Smooth muscle cell (in vitro differentiated cells): ENCODE results near the gene DNAJC25. TPM values are rescaled to one million over a fixed set of nuclear protein-coding genes. Genes with fewer than 3 reads are reported as not detected.

Experiments used
- DNase-seq: peaks from one replicate; lab custom pipeline; 2025; ENCODE audit not compliant: unreplicated experiment; lab: John Stamatoyannopoulos, UW
- H2AFZ ChIP-seq: fragments of 200-600 bp; sonication (generic); 2 replicates; pipeline ENCODE4 v1.6.0; 2016; ENCODE audit warnings: antibody characterized with exemption, low read depth, mild to moderate bottlenecking
- H3F3A ChIP-seq: fragments of 200-600 bp; sonication (generic); 2 replicates; pipeline ENCODE4 v1.6.0; 2017; ENCODE audit warnings: antibody characterized with exemption, low read depth
- H3K27ac ChIP-seq: fragments of 200-600 bp; sonication (generic); 2 replicates; pipeline ENCODE4 v1.5.1; 2016; ENCODE audit warnings: low read depth, mild to moderate bottlenecking
- H3K27me3 ChIP-seq: fragments of 200-600 bp; sonication (generic); 2 replicates; pipeline ENCODE4 v1.6.1; 2016; ENCODE audit warnings: low read depth, mild to moderate bottlenecking
- H3K36me3 ChIP-seq: fragments of 200-600 bp; sonication (generic); 2 replicates; pipeline ENCODE4 v1.5.1; 2016; ENCODE audit warnings: low read depth
- H3K4me1 ChIP-seq: fragments of 200-600 bp; sonication (generic); 2 replicates; pipeline ENCODE4 v1.5.1; 2016; ENCODE audit warnings: low read depth
- H3K4me2 ChIP-seq: fragments of 200-600 bp; sonication (generic); 2 replicates; pipeline ENCODE4 v1.6.0; 2016; ENCODE audit warnings: mild to moderate bottlenecking
- H3K4me3 ChIP-seq: fragments of 200-600 bp; sonication (generic); 2 replicates; pipeline ENCODE4 v1.5.1; 2016; ENCODE audit warnings: mild to moderate bottlenecking
- H3K79me2 ChIP-seq: fragments of 200-600 bp; sonication (generic); 2 replicates; pipeline ENCODE4 v1.6.0; 2016; ENCODE audit warnings: low read depth, mild to moderate bottlenecking
- H3K9ac ChIP-seq: fragments of 200-600 bp; sonication (generic); 2 replicates; pipeline ENCODE4 v1.6.0; 2016; ENCODE audit warnings: low read depth
- H3K9me3 ChIP-seq: fragments of 200-600 bp; sonication (generic); replicated peaks from 2 replicates; pipeline ENCODE4 v1.5.1; 2016; ENCODE audit warnings: low read depth
- H4K20me1 ChIP-seq: fragments of 200-600 bp; sonication (generic); 2 replicates; pipeline ENCODE4 v1.6.0; 2016; ENCODE audit warnings: low read depth
- WGBS: methylation state at CpG from one replicate; pipeline ENCODE4 v1.1.7; 2016; ENCODE audit warnings: low lambda C conversion rate; 5-methylcytosine and 5-hydroxymethylcytosine counted together
- polyA plus RNA-seq: library from polyadenylated mRNA; unstranded; fragments of >200 nt; fragmentation: Nextera tagmentation; extraction: Ambion mirVana; gene quantifications from 2 replicates; pipeline ENCODE4 v1.2.1, GENCODE V29; 2016
- total RNA-seq: library from RNA; depleted of rRNA; stranded (reverse); fragments of >200 nt; gene quantifications from 2 replicates; pipeline ENCODE4 v1.2.3, GENCODE V29; 2014
- TF ChIP-seq, protein P1 (sequence below): fragments of 200-600 bp; sonication (generic); IDR thresholded peaks from 2 replicates; pipeline ENCODE4 v1.5.1; 2017; ENCODE audit warnings: borderline replicate concordance, mild to moderate bottlenecking, antibody characterized with exemption; ENCODE audit not compliant: insufficient read depth, poor library complexity, severe bottlenecking

The DNAJC25 gene
- total and polyA plus RNA-seq, 2 experiments from 2014 or later = 13.1 to 17.4 TPM

DNA sequence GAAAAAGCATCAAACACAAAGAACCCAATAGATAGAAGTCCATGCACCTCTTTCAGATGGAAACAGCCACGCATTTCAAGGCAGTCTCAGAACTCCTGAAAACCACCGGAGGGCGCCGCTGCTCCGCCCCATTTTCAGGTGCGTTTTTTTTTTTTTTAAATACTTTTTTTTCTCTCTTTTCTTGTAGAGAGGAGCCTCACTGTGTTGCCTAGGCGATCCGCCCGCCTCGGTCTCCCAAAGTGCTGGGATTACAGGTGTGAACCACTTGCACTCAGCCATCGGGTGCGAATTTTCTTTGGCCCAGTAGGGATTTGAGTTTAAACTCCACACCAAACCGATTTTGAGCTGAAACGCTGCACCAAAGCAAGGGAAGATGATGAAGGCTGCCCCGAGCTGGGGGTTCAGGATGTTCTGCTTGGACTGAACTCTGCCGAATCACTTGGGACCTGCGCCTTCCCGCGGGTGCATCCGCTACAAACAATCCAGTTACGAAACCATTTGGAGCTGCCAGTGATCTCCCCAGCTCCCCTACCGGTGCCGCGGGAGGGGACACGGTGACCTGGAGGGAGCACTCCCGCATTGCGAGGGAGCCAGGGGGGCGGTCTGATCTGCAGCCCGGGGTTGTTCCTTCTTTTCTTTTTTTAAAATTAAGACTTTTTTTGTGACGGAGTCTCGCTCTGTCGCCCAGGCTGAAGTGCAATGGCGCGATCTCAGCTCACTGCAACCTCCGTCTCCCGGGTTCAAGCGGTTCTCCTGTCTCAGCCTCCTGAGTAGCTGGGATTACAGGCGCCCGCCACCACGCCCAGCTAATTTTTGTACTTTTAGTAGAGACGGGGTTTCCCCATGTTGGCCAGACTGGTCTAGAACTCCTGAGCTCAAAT lies 33.0 kb upstream of the DNAJC25 start:
- no peaks in the 10 kb centered on the region for H3K4me1 ChIP-seq
- H3K36me3 ChIP-seq = peaks cover 5% of the 10 kb centered on the region
- 3% methylated on average over 40 of the region's 41 CpGs for WGBS
- peak overlapping the region; percentile 47 for H3K27ac ChIP-seq
- H2AFZ ChIP-seq = peak overlapping the region; percentile 87
- peak overlapping the region; percentile 68 for H3K4me3 ChIP-seq
- H3K79me2 ChIP-seq = no peaks in the 10 kb centered on the region
- peaks cover 6% of the 10 kb centered on the region for H4K20me1 ChIP-seq
- no peak for DNase-seq
- H3K27me3 ChIP-seq = no peaks in the 10 kb centered on the region
- no peaks in the 10 kb centered on the region for H3K9me3 ChIP-seq
- TF ChIP-seq, protein P1, sequence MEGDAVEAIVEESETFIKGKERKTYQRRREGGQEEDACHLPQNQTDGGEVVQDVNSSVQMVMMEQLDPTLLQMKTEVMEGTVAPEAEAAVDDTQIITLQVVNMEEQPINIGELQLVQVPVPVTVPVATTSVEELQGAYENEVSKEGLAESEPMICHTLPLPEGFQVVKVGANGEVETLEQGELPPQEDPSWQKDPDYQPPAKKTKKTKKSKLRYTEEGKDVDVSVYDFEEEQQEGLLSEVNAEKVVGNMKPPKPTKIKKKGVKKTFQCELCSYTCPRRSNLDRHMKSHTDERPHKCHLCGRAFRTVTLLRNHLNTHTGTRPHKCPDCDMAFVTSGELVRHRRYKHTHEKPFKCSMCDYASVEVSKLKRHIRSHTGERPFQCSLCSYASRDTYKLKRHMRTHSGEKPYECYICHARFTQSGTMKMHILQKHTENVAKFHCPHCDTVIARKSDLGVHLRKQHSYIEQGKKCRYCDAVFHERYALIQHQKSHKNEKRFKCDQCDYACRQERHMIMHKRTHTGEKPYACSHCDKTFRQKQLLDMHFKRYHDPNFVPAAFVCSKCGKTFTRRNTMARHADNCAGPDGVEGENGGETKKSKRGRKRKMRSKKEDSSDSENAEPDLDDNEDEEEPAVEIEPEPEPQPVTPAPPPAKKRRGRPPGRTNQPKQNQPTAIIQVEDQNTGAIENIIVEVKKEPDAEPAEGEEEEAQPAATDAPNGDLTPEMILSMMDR = peak; percentile 52
- H3K9ac ChIP-seq = peak overlapping the region; percentile 21
- peaks cover 12% of the 10 kb centered on the region for H3F3A ChIP-seq
- peak overlapping the region; percentile 94 for H3K4me2 ChIP-seq

DNA sequence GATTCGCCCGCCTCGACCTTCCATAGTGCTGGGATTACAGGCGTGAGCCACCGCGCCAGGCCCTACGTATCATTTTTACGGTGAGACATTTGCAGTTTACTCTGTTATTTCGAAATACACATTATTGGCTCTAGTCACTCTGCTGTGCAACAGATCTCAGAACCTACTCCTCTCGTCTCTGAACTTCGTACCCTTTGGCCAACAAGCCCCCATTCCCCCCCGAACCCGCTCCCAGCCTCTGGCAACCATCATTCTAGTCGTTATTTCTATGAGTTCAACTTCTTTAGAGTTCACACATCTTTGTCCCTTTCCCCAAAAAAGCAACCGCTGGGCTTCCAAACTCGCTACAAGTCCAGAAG lies 32.4 kb upstream of the DNAJC25 start:
- H3K4me1 ChIP-seq = no peaks in the 10 kb centered on the region
- H4K20me1 ChIP-seq = peaks cover 6% of the 10 kb centered on the region
- peak overlapping the region; percentile 39 for H3K9ac ChIP-seq
- H3K9me3 ChIP-seq = no peaks in the 10 kb centered on the region
- no peaks in the 10 kb centered on the region for H3K79me2 ChIP-seq
- H3K27ac ChIP-seq = peak overlapping the region; percentile 47
- peaks cover 12% of the 10 kb centered on the region for H3F3A ChIP-seq
- no peak for DNase-seq
- H3K4me3 ChIP-seq = peak overlapping the region; percentile 68
- no peaks in the 10 kb centered on the region for H3K27me3 ChIP-seq
- H3K4me2 ChIP-seq = peak overlapping the region; percentile 94
- H2AFZ ChIP-seq = peak overlapping the region; percentile 87
- TF ChIP-seq, protein P1 = no peak
- 2% methylated on average over 16 of the region's 16 CpGs for WGBS
- H3K36me3 ChIP-seq = peaks cover 5% of the 10 kb centered on the region

DNA sequence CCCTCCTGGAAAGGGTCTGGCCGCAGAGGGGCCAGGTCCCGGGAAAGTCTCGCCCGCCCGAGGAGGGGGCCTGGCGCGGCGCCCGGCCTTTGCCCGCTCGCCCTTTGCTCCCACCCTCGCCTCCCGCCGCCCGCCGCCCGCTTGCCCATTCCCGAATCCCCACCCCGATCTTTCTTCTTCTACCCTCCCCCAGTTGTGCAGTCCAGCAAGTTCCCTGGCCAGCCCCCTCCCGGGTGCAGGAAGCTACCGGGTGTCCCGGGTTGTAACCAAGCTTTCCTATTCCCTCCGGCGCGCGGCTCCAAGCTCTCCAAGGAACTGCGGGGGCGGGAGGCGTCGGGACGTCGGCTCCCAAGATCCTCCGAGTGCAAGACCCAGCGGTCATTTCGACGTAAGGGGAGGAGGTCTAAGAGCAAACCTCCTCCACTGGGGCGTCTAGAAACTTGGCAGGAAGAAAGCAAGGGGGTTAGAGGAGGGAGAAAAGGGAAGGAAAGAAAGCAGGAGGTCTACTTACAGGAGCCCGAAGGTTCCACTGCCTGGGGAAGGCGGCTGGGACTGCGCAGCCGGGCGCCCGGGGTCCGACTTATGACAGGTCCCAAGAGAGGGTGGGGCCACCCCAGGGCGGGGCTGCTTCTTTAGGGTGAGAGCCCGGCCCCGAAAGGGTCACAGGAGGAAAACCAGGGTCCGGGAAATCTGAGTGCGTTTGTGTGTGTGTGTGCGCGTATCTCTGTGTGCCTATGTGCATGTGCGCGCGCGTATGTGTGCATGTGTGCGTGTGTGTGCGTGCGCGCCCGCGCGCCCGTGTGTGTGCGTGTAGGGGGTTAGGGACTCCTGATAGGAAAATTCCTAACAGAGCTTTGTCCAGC lies 31.8 kb upstream of the DNAJC25 start, which contains the start of gene PTGR1:
Gene PTGR1 (minus strand): TSS at position 556 of the 863 bp plus-strand sequence. CDS start 2,225 bp downstream, outside the sequence.
- Histone ChIP-seq H3K36me3 (peaks cover 5% of the 10 kb centered on the region), H4K20me1 (peaks cover 6% of the 10 kb centered on the region), H3K4me2 (peak within 1 kb of the TSS; percentile 94), H3F3A (peaks cover 12% of the 10 kb centered on the region), H3K4me3 (peak within 1 kb of the TSS; percentile 68), H3K9me3 (no peaks in the 10 kb centered on the region), H3K27ac (peak within 1 kb of the TSS; percentile 47), H3K9ac (peak within 1 kb of the TSS; percentile 39), H2AFZ (peak within 1 kb of the TSS; percentile 87), H3K79me2 (no peaks in the 10 kb centered on the region), H3K4me1 (no peaks in the 10 kb centered on the region), H3K27me3 (no peaks in the 10 kb centered on the region)
- 14% methylated on average over 61 of the region's 64 CpGs for WGBS
- TF ChIP-seq, protein P1 = no peak
- DNase-seq = peak; percentile 48
